Neural progenitor cell (in vitro differentiated cells): Measurements from ENCODE around the gene EML2. TPM values are rescaled to one million over a fixed set of nuclear protein-coding genes. Genes with fewer than 3 reads are reported as not detected.
"Not testable (repeated sequence)": the region's sequence is repeated elsewhere in the genome, so short reads cannot be mapped to it uniquely, and the experiment has no call there.

ENCODE experiments used
- DNase-seq: peaks from one replicate; pipeline ENCODE4 v3.0.0-alpha.2; 2016; ENCODE audit warnings: low spot score
- H2AFZ ChIP-seq: fragments of 200-600 bp; sonication (generic); replicated peaks from 2 replicates; pipeline ENCODE4 v1.6.1; 2016; ENCODE audit warnings: antibody characterized with exemption
- H3F3A ChIP-seq: fragments of 200-600 bp; sonication (generic); 2 replicates; pipeline ENCODE4 v1.6.1; 2016; ENCODE audit warnings: antibody characterized with exemption, low read depth
- H3K27ac ChIP-seq: fragments of 200-600 bp; sonication (generic); 2 replicates; pipeline ENCODE4 v1.5.1; 2016; ENCODE audit warnings: mild to moderate bottlenecking
- H3K27me3 ChIP-seq: fragments of 200-600 bp; sonication (generic); 2 replicates; pipeline ENCODE4 v1.6.1; 2016; ENCODE audit warnings: mild to moderate bottlenecking, moderate library complexity
- H3K36me3 ChIP-seq: fragments of 200-600 bp; sonication (generic); 2 replicates; pipeline ENCODE4 v1.5.1; 2016
- H3K4me1 ChIP-seq: fragments of 200-600 bp; sonication (generic); 2 replicates; pipeline ENCODE4 v1.6.1; 2016; ENCODE audit warnings: mixed run types
- H3K4me2 ChIP-seq: fragments of 200-600 bp; sonication (generic); 2 replicates; pipeline ENCODE4 v1.6.1; 2016
- H3K4me3 ChIP-seq: fragments of 200-600 bp; sonication (generic); 2 replicates; pipeline ENCODE4 v1.5.1; 2016
- H3K79me2 ChIP-seq: fragments of 200-600 bp; sonication (generic); 2 replicates; pipeline ENCODE4 v1.6.1; 2016; ENCODE audit warnings: low read depth
- H3K9ac ChIP-seq: fragments of 200-600 bp; sonication (generic); 2 replicates; pipeline ENCODE4 v1.6.1; 2016
- H3K9me3 ChIP-seq: fragments of 200-600 bp; sonication (generic); 2 replicates; pipeline ENCODE4 v1.5.1; 2016; ENCODE audit warnings: low read depth
- H4K20me1 ChIP-seq: fragments of 200-600 bp; sonication (generic); 2 replicates; pipeline ENCODE4 v1.6.1; 2016; ENCODE audit warnings: low read depth
- H3K27ac Mint-ChIP-seq: 3 replicates; pipeline ENCODE4 v1.8.0; 2021; ENCODE audit warnings: mixed read lengths
- H3K27me3 Mint-ChIP-seq: 2 replicates; pipeline ENCODE4 v1.8.0; 2022; ENCODE audit warnings: low read depth, mild to moderate bottlenecking, inconsistent platforms, moderate library complexity, mixed read lengths; ENCODE audit not compliant: insufficient read depth
- H3K36me3 Mint-ChIP-seq: 3 replicates; pipeline ENCODE4 v1.8.0; 2021; ENCODE audit warnings: mixed read lengths
- H3K4me1 Mint-ChIP-seq: 3 replicates; pipeline ENCODE4 v1.8.0; 2021; ENCODE audit warnings: mixed read lengths
- H3K4me3 Mint-ChIP-seq: 3 replicates; pipeline ENCODE4 v1.8.0; 2021; ENCODE audit warnings: mild to moderate bottlenecking, moderate library complexity, mixed read lengths
- H3K9me3 Mint-ChIP-seq: 3 replicates; pipeline ENCODE4 v1.8.0; 2020; ENCODE audit warnings: mixed read lengths
- EZH2 ChIP-seq: fragments of 200-600 bp; sonication (generic); IDR thresholded peaks from 2 replicates; pipeline ENCODE4 v1.6.1; 2017; ENCODE audit warnings: antibody characterized with exemption, mild to moderate bottlenecking, moderate library complexity
- EZH2phosphoT487 ChIP-seq: fragments of 200-600 bp; sonication (generic); IDR thresholded peaks from 2 replicates; pipeline ENCODE4 v1.6.1; 2017; ENCODE audit warnings: antibody characterized with exemption
- total RNA-seq: library from RNA; depleted of rRNA; stranded (reverse); fragments of >200 nt; gene quantifications from 2 replicates; pipeline ENCODE4 v1.2.3, GENCODE V29; 2015; ENCODE audit warnings: low replicate concordance
- TF ChIP-seq, protein P1 (sequence below): fragments of 200-600 bp; sonication (generic); IDR thresholded peaks from 2 replicates; pipeline ENCODE4 v1.5.1; 2017; ENCODE audit warnings: antibody characterized with exemption, mild to moderate bottlenecking

EML2 gene
- total RNA-seq, 1 donor from 2014 or later = 15.9 TPM

DNA sequence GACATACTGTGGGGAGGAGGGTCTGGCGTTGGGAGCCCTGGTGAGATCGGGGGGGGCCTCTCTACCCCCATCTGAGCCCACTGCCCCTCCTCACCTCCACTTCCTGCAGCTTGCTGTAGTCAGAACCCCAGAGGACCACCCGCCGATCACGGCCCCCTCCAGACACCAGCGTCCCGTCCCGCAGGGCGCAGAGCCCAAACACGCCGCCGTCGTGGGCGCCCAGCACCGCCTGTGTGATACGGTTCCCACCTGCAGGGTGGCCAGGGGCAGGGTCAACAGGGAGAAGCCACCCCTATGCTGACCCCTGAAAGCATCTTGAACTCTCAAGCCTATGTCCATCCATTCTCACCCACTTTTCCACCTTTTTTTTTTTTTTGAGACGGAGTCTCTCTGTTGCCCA lies 17.8 kb downstream of the EML2 start:
- Mint-ChIP-seq H3K27me3 (no peaks in the 10 kb centered on the region), H3K27ac (no peak overlapping the region), H3K4me3 (no peak overlapping the region), H3K36me3 (peaks cover 6% of the 10 kb centered on the region), H3K9me3 (no peaks in the 10 kb centered on the region), H3K4me1 (peaks cover 4% of the 10 kb centered on the region)
- no peak overlapping the region for H3K27ac ChIP-seq
- H3F3A ChIP-seq = peaks cover 8% of the 10 kb centered on the region
- no peaks in the 10 kb centered on the region for H3K36me3 ChIP-seq
- no peaks in the 10 kb centered on the region for H3K27me3 ChIP-seq
- DNase-seq = no peak
- H3K4me1 ChIP-seq = no peaks in the 10 kb centered on the region
- no peak overlapping the region for H2AFZ ChIP-seq
- TF ChIP-seq EZH2phosphoT487 (no peak), EZH2 (no peak)
- TF ChIP-seq, protein P1, sequence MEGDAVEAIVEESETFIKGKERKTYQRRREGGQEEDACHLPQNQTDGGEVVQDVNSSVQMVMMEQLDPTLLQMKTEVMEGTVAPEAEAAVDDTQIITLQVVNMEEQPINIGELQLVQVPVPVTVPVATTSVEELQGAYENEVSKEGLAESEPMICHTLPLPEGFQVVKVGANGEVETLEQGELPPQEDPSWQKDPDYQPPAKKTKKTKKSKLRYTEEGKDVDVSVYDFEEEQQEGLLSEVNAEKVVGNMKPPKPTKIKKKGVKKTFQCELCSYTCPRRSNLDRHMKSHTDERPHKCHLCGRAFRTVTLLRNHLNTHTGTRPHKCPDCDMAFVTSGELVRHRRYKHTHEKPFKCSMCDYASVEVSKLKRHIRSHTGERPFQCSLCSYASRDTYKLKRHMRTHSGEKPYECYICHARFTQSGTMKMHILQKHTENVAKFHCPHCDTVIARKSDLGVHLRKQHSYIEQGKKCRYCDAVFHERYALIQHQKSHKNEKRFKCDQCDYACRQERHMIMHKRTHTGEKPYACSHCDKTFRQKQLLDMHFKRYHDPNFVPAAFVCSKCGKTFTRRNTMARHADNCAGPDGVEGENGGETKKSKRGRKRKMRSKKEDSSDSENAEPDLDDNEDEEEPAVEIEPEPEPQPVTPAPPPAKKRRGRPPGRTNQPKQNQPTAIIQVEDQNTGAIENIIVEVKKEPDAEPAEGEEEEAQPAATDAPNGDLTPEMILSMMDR = no peak
- H3K9me3 ChIP-seq = no peaks in the 10 kb centered on the region
- no peaks in the 10 kb centered on the region for H3K79me2 ChIP-seq
- no peak overlapping the region for H3K4me3 ChIP-seq
- no peaks in the 10 kb centered on the region for H4K20me1 ChIP-seq
- H3K9ac ChIP-seq = no peak overlapping the region
- no peak overlapping the region for H3K4me2 ChIP-seq

DNA sequence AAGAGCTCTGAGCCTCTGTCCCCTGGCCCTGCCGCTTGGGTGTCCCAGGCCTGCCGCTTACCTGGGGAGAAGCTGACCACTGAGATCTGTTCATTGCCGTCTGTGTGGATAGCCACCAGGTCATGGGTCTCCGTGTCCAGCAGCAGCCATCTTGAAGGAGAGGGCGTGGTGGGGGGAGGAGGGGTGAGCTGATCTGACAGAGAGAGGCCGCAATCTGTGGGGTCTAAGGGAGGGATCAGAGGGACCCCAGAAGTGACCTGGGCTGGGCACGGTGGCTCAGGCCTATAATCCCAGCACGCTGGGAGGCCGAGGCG lies 22.5 kb downstream of the EML2 start:
- H3K36me3 ChIP-seq = no peaks in the 10 kb centered on the region
- peaks cover 5% of the 10 kb centered on the region for H3K27me3 Mint-ChIP-seq
- no peak overlapping the region for H3K27ac ChIP-seq
- peak overlapping the region; percentile 62 for H2AFZ ChIP-seq
- H3K4me3 Mint-ChIP-seq = peak overlapping the region; percentile 71
- H3K9ac ChIP-seq = no peak overlapping the region
- peaks cover 24% of the 10 kb centered on the region for H3F3A ChIP-seq
- TF ChIP-seq, protein P1 = no peak
- no peak for TF ChIP-seq EZH2
- TF ChIP-seq EZH2phosphoT487 = no peak
- DNase-seq = no peak
- H3K79me2 ChIP-seq = no peaks in the 10 kb centered on the region
- peak overlapping the region; percentile 55 for H3K4me3 ChIP-seq
- no peaks in the 10 kb centered on the region for H4K20me1 ChIP-seq
- peaks cover 6% of the 10 kb centered on the region for H3K36me3 Mint-ChIP-seq
- peaks cover 4% of the 10 kb centered on the region for H3K4me1 ChIP-seq
- H3K4me2 ChIP-seq = peak overlapping the region; percentile 90
- no peaks in the 10 kb centered on the region for H3K9me3 ChIP-seq
- no peaks in the 10 kb centered on the region for H3K9me3 Mint-ChIP-seq
- no peaks in the 10 kb centered on the region for H3K27me3 ChIP-seq
- H3K27ac Mint-ChIP-seq = no peak overlapping the region
- H3K4me1 Mint-ChIP-seq = peaks cover 16% of the 10 kb centered on the region

DNA sequence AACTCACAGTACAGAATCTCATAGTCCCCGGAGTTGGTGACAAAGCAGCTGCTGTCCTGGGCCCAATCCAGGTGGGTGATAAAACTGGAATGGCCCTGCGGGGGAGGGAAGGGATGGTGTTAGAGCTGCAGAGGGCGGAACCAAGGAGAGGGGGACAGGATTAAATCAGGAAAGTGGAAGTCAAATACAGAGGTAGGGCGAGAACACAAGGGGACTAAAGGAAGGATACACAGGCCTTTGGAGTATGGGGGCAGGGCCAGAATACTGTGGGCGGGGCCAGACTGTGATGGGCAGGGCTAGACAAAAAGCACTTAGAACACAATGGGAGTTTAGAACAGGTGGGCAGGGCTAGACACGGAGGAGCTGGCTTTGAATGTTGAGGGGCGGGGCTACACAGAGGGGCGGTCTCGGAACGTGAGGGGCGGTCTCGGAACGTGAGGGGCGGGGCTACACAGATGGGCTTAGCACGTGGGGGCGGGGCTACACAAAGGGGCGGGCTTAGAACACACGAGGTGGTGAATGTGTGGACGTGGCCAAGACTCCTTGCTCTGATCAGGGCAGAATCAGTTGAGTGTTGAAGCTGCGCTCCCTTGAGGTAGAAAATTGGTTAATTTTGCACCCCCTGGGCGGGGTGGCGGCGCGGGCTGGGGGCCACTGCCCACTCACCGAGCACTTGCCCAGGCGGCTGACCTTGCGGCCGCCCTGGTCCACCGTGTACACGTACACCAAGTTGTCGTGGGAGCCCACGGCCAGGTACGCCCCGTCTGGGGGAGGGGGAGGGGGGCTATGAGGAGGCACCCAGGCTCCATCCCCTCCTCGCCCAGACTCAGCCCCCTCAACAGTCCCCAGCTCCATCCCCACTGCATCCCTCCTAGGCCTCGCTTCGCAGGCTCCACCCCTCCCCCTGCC lies 23.1 kb downstream of the EML2 start:
- H3K9ac ChIP-seq = peak overlapping the region; percentile 48
- Mint-ChIP-seq H3K36me3 (peaks cover 6% of the 10 kb centered on the region), H3K27ac (peak overlapping the region; percentile 96), H3K4me1 (peaks cover 16% of the 10 kb centered on the region), H3K27me3 (peaks cover 5% of the 10 kb centered on the region), H3K4me3 (peak overlapping the region; percentile 87), H3K9me3 (no peaks in the 10 kb centered on the region)
- DNase-seq = peak; percentile 99
- no peaks in the 10 kb centered on the region for H4K20me1 ChIP-seq
- peak overlapping the region; percentile 90 for H3K4me2 ChIP-seq
- peaks cover 24% of the 10 kb centered on the region for H3F3A ChIP-seq
- H2AFZ ChIP-seq = peak overlapping the region; percentile 95
- H3K27me3 ChIP-seq = no peaks in the 10 kb centered on the region
- no peaks in the 10 kb centered on the region for H3K36me3 ChIP-seq
- no peaks in the 10 kb centered on the region for H3K79me2 ChIP-seq
- H3K9me3 ChIP-seq = no peaks in the 10 kb centered on the region
- H3K4me3 ChIP-seq = peak overlapping the region; percentile 66
- TF ChIP-seq, protein P1 = no peak
- TF ChIP-seq EZH2phosphoT487 (no peak), EZH2 (no peak)
- H3K27ac ChIP-seq = peak overlapping the region; percentile 64
- H3K4me1 ChIP-seq = peaks cover 4% of the 10 kb centered on the region

DNA sequence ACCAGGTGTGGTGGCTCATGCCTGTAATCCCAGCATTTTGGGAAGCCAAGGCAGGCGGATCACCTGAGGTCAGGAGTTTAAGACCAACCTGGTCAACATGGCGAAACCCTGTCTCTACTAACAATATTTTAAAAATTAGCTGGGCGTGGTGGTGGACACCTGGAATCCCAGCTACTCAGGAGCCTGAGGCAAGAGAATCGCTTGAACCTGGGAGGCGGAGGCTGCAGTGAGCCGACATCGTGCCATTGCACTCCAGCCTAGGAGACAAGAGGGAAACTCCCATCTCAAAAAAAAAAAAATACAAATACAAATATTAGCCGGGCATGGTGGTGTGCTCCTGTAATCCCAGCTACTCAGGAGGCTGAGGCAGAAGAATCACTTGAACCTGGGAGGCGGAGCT lies 24.1 kb downstream of the EML2 start:
- peak overlapping the region; percentile 87 for H3K4me2 ChIP-seq
- H3K27me3 Mint-ChIP-seq, H3K27ac Mint-ChIP-seq, H3K36me3 Mint-ChIP-seq, H3K36me3 ChIP-seq, H3K4me1 ChIP-seq, H3K9ac ChIP-seq, H3K9me3 ChIP-seq, H2AFZ ChIP-seq, H3K79me2 ChIP-seq, H3K9me3 Mint-ChIP-seq, H3K27me3 ChIP-seq, H3K27ac ChIP-seq, H4K20me1 ChIP-seq, DNase-seq: not testable (repeated sequence)
- H3K4me3 Mint-ChIP-seq = peak overlapping the region; percentile 87
- H3K4me1 Mint-ChIP-seq = peaks cover 16% of the 10 kb centered on the region
- peak overlapping the region; percentile 66 for H3K4me3 ChIP-seq
- H3F3A ChIP-seq = peaks cover 24% of the 10 kb centered on the region
